Measurements from ENCODE around the gene SVIL. TPM values are rescaled to one million over a fixed set of nuclear protein-coding genes. Genes with fewer than 3 reads are reported as not detected.

Gene SVIL
- total and polyA plus RNA-seq, 2 of the 13 experiments (the other 11 are each of a cell fraction or from before 2014, with no cell fraction given): 3.9 to 12.1 TPM

GRCh38 chr10:29646238-29646902 lies 11.6 kb upstream of the SVIL start (continued):
- TF ChIP-seq PLSCR1 (CRISPR knock-in tag; IDR thresholded peaks at IDR 0.05; ENCODE audit: borderline replicate concordance) (no peak), ZNF597 (CRISPR knock-in tag; IDR thresholded peaks at IDR 0.05) (no peak), ZNF567 (CRISPR knock-in tag; IDR thresholded peaks at IDR 0.05; ENCODE audit: borderline replicate concordance) (no peak), JUNB (CRISPR knock-in tag; IDR thresholded peaks at IDR 0.05; ENCODE audit: borderline replicate concordance) (no peak), ZNF589 (CRISPR knock-in tag; conservative IDR thresholded peaks at IDR 0.05) (no peak), SNAPC5 (CRISPR knock-in tag; IDR thresholded peaks at IDR 0.05; ENCODE audit: borderline replicate concordance) (no peak), ZNF468 (CRISPR knock-in tag; IDR thresholded peaks at IDR 0.05) (no peak)

GRCh38 chr10:29643771-29644501 lies 9.2 kb upstream of the SVIL start:
- Histone ChIP-seq H2AFZ (ENCODE audit: low read length) (no peak overlapping the region), H3K4me1 (ENCODE audit: insufficient read depth, low read length) (peaks cover 31% of the 10 kb centered on the region), H3K27ac (ENCODE audit: extremely low read length, insufficient read depth, low read length) (no peak overlapping the region), H3K4me2 (ENCODE audit: low read depth, low read length) (no peak overlapping the region), H3K27me3 (ENCODE audit: control insufficient read depth in 1 of 2, insufficient read depth in 2 of 2, low read length in 2 of 2) (no peaks in the 10 kb centered on the region), H3K79me2 (ENCODE audit: insufficient read depth, low read length) (no peaks in the 10 kb centered on the region), H3K4me3 (replicated peaks in 1 of 3; ENCODE audit: insufficient read depth in 1 of 3, low read depth in 2 of 3, low read length in 3 of 3) (no peak overlapping the region), H3K36me3 (replicated peaks in 1 of 2; ENCODE audit: control insufficient read depth in 1 of 2, insufficient read depth in 2 of 2, low read length in 2 of 2) (no peaks in the 10 kb centered on the region), H4K20me1 (ENCODE audit: insufficient read depth, low read length) (no peaks in the 10 kb centered on the region), H3K9me3 (ENCODE audit: low read length) (no peaks in the 10 kb centered on the region), H3K9ac (ENCODE audit: insufficient read depth, low read depth, low read length) (no peak overlapping the region)
- ATAC-seq (no peak), FAIRE-seq (no peak), DNase-seq (ENCODE audit: low spot score) (no peak)
- BruUV-seq (replicated peaks): no TSS peak
- in situ Hi-C loops (cut with HindIII; ENCODE audit: extremely low pct_ligation_motif_present, low pct_unique_long_range_greater_than_20kb) (no loop called here), intact Hi-C loops (cut with micrococcal nuclease; ENCODE audit: unreplicated experiment) (no loop called here)
- CTCF ChIA-PET (ENCODE audit: low intra/inter-chr PET ratio, low total read pairs): no interaction called here
- POLR2A ChIA-PET: no interaction called here
- WGBS (ENCODE audit: low lambda C conversion rate): 85% methylated on average over 10 of the region's 12 CpGs
- TF ChIP-seq STAT6 (CRISPR knock-in tag; IDR thresholded peaks at IDR 0.05; ENCODE audit: borderline replicate concordance) (no peak), CENPT (CRISPR knock-in tag; IDR thresholded peaks at IDR 0.05; ENCODE audit: low read depth) (no peak), ZFP36 (IDR thresholded peaks at IDR 0.05; ENCODE audit: borderline replicate concordance, low read depth, low read length, partially characterized antibody) (no peak), ZNF180 (CRISPR knock-in tag; IDR thresholded peaks at IDR 0.05; ENCODE audit: borderline replicate concordance, low read depth) (no peak), ZNF235 (CRISPR knock-in tag; IDR thresholded peaks at IDR 0.05; ENCODE audit: borderline replicate concordance) (no peak), RAD51 (IDR thresholded peaks at IDR 0.05; ENCODE audit: borderline replicate concordance) (no peak), ESRRA (CRISPR knock-in tag; IDR thresholded peaks at IDR 0.05; ENCODE audit: low read depth) (no peak), ZGPAT (CRISPR knock-in tag; IDR thresholded peaks at IDR 0.05) (no peak)
